ENCODE results near the gene TOX4.

The TOX4 gene

DNA sequence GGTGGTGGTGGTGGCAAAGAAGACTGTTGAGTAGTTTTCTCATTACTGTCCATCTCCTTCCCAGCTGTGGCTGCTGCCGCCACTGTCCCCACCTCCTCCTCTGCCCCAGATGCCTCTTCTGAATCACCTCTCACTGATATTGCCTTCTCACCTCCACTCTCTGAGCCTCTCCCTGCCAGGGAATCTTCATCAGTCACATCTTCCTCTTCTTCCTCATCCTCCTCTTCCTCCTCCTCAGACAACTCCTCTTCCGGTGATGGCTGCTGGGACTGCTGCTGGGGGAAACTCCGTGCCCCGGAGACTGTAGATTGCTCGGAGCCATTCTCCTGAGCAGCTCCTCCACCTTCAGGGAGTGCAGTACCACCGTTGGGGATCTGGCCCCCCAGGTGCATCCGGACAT lies 46.2 kb downstream of the TOX4 start:
- TF ChIP-seq, protein P1, sequence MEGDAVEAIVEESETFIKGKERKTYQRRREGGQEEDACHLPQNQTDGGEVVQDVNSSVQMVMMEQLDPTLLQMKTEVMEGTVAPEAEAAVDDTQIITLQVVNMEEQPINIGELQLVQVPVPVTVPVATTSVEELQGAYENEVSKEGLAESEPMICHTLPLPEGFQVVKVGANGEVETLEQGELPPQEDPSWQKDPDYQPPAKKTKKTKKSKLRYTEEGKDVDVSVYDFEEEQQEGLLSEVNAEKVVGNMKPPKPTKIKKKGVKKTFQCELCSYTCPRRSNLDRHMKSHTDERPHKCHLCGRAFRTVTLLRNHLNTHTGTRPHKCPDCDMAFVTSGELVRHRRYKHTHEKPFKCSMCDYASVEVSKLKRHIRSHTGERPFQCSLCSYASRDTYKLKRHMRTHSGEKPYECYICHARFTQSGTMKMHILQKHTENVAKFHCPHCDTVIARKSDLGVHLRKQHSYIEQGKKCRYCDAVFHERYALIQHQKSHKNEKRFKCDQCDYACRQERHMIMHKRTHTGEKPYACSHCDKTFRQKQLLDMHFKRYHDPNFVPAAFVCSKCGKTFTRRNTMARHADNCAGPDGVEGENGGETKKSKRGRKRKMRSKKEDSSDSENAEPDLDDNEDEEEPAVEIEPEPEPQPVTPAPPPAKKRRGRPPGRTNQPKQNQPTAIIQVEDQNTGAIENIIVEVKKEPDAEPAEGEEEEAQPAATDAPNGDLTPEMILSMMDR (conservative IDR thresholded peaks at IDR 0.05; ENCODE audit: low read depth, low read length) = no peak
- H3K4me1 ChIP-seq (ENCODE audit: low read depth, poor library complexity, severe bottlenecking) = peaks cover 9% of the 10 kb centered on the region
- H3K36me3 ChIP-seq (ENCODE audit: insufficient read depth) = no peaks in the 10 kb centered on the region
- H2AFZ ChIP-seq (ENCODE audit: low read depth) = no peak overlapping the region
- no peaks in the 10 kb centered on the region for H3K79me2 ChIP-seq (ENCODE audit: insufficient read depth, low read depth)
- no peak overlapping the region for H3K27ac ChIP-seq
- no peak overlapping the region for H3K4me3 ChIP-seq (IDR thresholded peaks at IDR 0.05; ENCODE audit: insufficient read depth, low read depth, low read length)
- no peak overlapping the region for H3K9ac ChIP-seq
- no peak overlapping the region for H3K4me2 ChIP-seq
- H3K27me3 ChIP-seq (ENCODE audit: insufficient read depth, low read depth) = no peaks in the 10 kb centered on the region
- no peaks in the 10 kb centered on the region for H4K20me1 ChIP-seq (ENCODE audit: insufficient read depth)

DNA sequence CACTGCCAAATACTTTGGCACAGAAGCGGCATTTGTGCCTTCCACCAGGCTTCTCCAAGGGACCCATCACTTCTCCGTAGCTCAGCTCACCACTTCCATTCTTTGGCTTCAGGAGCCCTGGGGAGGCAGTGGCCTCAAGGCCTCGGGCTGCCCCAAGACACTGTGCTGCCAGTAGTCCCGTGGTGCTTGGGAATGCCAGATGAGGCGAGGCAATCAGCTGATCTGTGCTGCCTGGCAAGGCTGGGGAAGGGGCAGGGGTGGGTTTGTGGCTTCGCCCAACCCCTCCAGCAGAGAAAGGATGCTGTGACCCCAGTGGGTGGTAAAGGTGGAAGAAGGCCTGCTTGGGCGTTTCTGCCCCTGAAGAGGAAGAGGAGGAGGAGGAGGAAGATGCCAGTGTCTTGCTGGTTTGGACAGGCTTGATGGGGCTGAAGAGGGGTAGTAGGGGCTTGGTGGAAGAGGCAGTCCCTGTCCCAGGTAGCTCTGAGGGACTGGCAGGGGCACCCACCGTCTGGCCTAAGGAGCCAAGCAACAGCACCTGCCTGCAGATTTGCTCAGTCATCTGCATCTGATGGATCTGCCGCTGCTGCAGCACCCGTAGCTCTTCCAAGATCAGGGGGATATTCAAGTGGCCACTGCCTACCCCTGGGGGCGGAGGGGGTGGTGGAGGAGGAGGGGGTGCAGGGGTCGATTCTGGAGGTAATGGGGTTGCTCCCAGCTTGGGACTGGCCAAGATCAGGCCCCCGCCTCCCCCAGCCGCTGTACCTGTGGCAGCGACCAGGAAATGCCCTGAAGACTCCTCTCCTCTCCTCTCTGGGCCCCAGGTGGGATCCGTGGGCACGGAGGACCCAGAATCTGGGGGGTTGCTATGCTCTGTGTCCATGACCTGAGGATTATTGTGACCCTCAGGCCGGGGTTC lies 47.8 kb downstream of the TOX4 start:
- Histone ChIP-seq H3K79me2 (ENCODE audit: insufficient read depth, low read depth) (no peaks in the 10 kb centered on the region), H3K4me2 (no peak overlapping the region), H3K27ac (no peak overlapping the region), H3K4me3 (IDR thresholded peaks at IDR 0.05; ENCODE audit: insufficient read depth, low read depth, low read length) (no peak overlapping the region), H2AFZ (ENCODE audit: low read depth) (no peak overlapping the region), H4K20me1 (ENCODE audit: insufficient read depth) (no peaks in the 10 kb centered on the region), H3K36me3 (ENCODE audit: insufficient read depth) (no peaks in the 10 kb centered on the region), H3K4me1 (ENCODE audit: low read depth, poor library complexity, severe bottlenecking) (peaks cover 14% of the 10 kb centered on the region), H3K27me3 (ENCODE audit: insufficient read depth, low read depth) (no peaks in the 10 kb centered on the region), H3K9ac (no peak overlapping the region)
- TF ChIP-seq, protein P1 (conservative IDR thresholded peaks at IDR 0.05; ENCODE audit: low read depth, low read length) = no peak

DNA sequence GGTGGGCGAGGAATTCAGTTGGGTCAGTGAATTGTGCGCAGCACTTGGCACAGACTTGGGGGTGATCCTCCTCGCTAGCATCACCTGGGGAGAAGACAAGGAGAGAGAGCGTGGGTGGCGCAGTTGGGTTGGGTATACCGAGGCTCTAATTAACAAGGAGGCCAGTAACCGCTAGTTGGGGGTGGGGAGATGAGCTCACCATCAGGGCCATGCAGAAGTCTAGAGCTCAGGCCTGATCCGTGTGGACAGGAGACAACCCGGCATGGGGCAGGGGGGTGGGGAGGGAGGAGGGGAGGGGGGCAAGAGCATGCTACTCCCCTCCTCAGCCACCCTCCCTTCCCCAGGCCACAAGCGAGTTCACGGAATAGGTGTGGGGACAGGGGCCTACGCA lies 48.6 kb downstream of the TOX4 start:
- H3K79me2 ChIP-seq (ENCODE audit: insufficient read depth, low read depth) = no peaks in the 10 kb centered on the region
- no peak overlapping the region for H3K27ac ChIP-seq
- no peak overlapping the region for H3K4me2 ChIP-seq
- no peaks in the 10 kb centered on the region for H3K27me3 ChIP-seq (ENCODE audit: insufficient read depth, low read depth)
- TF ChIP-seq, protein P1 (conservative IDR thresholded peaks at IDR 0.05; ENCODE audit: low read depth, low read length) = no peak
- no peak overlapping the region for H3K4me3 ChIP-seq (IDR thresholded peaks at IDR 0.05; ENCODE audit: insufficient read depth, low read depth, low read length)
- no peak overlapping the region for H2AFZ ChIP-seq (ENCODE audit: low read depth)
- H3K4me1 ChIP-seq (ENCODE audit: low read depth, poor library complexity, severe bottlenecking) = peaks cover 9% of the 10 kb centered on the region
- H3K9ac ChIP-seq = no peak overlapping the region
- H4K20me1 ChIP-seq (ENCODE audit: insufficient read depth) = no peaks in the 10 kb centered on the region
- H3K36me3 ChIP-seq (ENCODE audit: insufficient read depth) = no peaks in the 10 kb centered on the region

DNA sequence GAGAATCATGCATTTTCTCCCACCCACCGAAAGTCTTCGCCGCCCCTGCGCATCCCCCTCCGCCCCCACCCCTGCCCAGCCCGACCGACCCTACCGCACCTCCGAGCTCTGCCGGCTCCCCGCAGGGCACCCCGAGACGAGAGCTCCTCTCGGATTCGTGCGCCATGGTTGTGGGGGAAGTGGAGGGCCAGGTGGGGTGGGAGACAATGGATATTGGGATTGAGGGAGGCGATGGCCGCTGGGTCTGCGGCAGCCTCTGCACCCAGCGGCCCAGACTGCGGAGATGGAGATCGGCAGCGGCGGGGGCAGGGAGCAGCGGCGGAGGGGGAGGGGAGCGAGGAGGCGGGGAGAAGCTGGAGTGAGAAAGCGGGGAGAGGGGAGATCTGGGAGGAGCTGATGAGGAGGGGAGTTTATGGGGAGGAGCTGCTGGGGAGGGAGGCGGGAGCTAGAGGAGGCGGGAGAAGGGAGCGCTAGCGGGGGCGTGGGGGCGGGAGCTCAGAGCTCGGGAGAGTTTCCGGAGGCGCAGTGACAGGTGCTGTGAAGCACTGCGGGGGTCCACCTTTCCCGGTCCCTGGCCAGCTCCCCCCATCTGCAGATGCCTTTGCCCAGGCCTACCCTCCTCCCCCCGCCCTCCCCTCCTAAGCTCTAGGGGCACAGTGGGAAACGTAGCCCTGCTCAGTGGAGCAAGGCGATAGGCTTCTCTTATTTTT lies 49.1 kb downstream of the TOX4 start, which contains the start of gene SALL2:
Gene SALL2, minus strand, starts transcription at position 385 of the 710 bp plus-strand sequence. Its CDS starts 219 bp downstream, at position 166.
- Histone ChIP-seq H3K79me2 (ENCODE audit: insufficient read depth, low read depth) (no peaks in the 10 kb centered on the region), H3K9ac (no peak within 1 kb of the TSS)

More for the DNA sequence above, 49.1 kb downstream of the TOX4 start, which contains the start of gene SALL2:
- Histone ChIP-seq H3K36me3 (ENCODE audit: insufficient read depth) (no peaks in the 10 kb centered on the region), H3K27ac (no peak within 1 kb of the TSS), H4K20me1 (ENCODE audit: insufficient read depth) (no peaks in the 10 kb centered on the region), H2AFZ (ENCODE audit: low read depth) (no peak within 1 kb of the TSS), H3K4me3 (IDR thresholded peaks at IDR 0.05; ENCODE audit: insufficient read depth, low read depth, low read length) (no peak within 1 kb of the TSS), H3K4me2 (no peak within 1 kb of the TSS), H3K27me3 (ENCODE audit: insufficient read depth, low read depth) (no peaks in the 10 kb centered on the region), H3K4me1 (ENCODE audit: low read depth, poor library complexity, severe bottlenecking) (peaks cover 5% of the 10 kb centered on the region)
- TF ChIP-seq, protein P1 (conservative IDR thresholded peaks at IDR 0.05; ENCODE audit: low read depth, low read length) = no peak

Measured in KMS-11 (cell line).